ENCODE results near the gene ZNF580.
A peak's percentile ranks its signal among the peaks of the same experiment; 100 is the strongest.

The ZNF580 gene

GRCh38 chr19:55650602-55651230, 9.9 kb downstream of the ZNF580 start:
- ATAC-seq (ENCODE audit: low read depth) (no peak), DNase-seq (ENCODE audit: low spot score in 2 of 2) (no peak)
- peak overlapping the region; percentile 89 for H3K27ac Mint-ChIP-seq
- H3K4me3 Mint-ChIP-seq, result peak overlapping the region; percentile 86
- H3K4me1 Mint-ChIP-seq, result peaks cover 29% of the 10 kb centered on the region
- peaks cover 9% of the 10 kb centered on the region for H3K36me3 Mint-ChIP-seq
- H3K27me3 Mint-ChIP-seq, result no peaks in the 10 kb centered on the region
- no peaks in the 10 kb centered on the region for H3K9me3 Mint-ChIP-seq

- no peaks in the 10 kb centered on the region for H3K27me3 Mint-ChIP-seq
- no peak for ATAC-seq (ENCODE audit: low read depth)
- peaks cover 33% of the 10 kb centered on the region for H3K4me1 Mint-ChIP-seq
- H3K36me3 Mint-ChIP-seq, result peaks cover 9% of the 10 kb centered on the region
- H3K27ac Mint-ChIP-seq, result peak overlapping the region; percentile 89
- peak overlapping the region; percentile 86 for H3K4me3 Mint-ChIP-seq
- no peaks in the 10 kb centered on the region for H3K9me3 Mint-ChIP-seq
- no peak for DNase-seq (ENCODE audit: low spot score in 2 of 2)
Observed at GRCh38 chr19:55651236-55651635, 10.4 kb downstream of the ZNF580 start.

- Mint-ChIP-seq H3K36me3 (peaks cover 9% of the 10 kb centered on the region), H3K27me3 (no peaks in the 10 kb centered on the region), H3K9me3 (no peaks in the 10 kb centered on the region), H3K4me1 (peaks cover 37% of the 10 kb centered on the region), H3K4me3 (no peak overlapping the region), H3K27ac (no peak overlapping the region)
- DNase-seq (ENCODE audit: low spot score in 2 of 2) (no peak), ATAC-seq (ENCODE audit: low read depth) (no peak)
Observed at GRCh38 chr19:55652311-55653128, 11.7 kb downstream of the ZNF580 start.

- H3K27me3 Mint-ChIP-seq, result no peaks in the 10 kb centered on the region
- DNase-seq (ENCODE audit: low spot score in 2 of 2) (peak; percentile 97 to 99), ATAC-seq (ENCODE audit: low read depth) (peak; percentile 54)
- H3K27ac Mint-ChIP-seq, result peak overlapping the region; percentile 98
- H3K36me3 Mint-ChIP-seq, result peaks cover 9% of the 10 kb centered on the region
- H3K4me3 Mint-ChIP-seq, result peak overlapping the region; percentile 97
- no peaks in the 10 kb centered on the region for H3K9me3 Mint-ChIP-seq
- H3K4me1 Mint-ChIP-seq, result peaks cover 39% of the 10 kb centered on the region
Observed at GRCh38 chr19:55653651-55654322, 13.0 kb downstream of the ZNF580 start.

GRCh38 chr19:55654323-55654867, 13.6 kb downstream of the ZNF580 start:
- Mint-ChIP-seq H3K4me1 (peaks cover 37% of the 10 kb centered on the region), H3K27ac (peak overlapping the region; percentile 98)

GRCh38 chr19:55654868-55655647, 14.3 kb downstream of the ZNF580 start, which contains the start of gene U2AF2:
TSS of gene U2AF2 (plus strand) at chr19:55655035. CDS start at chr19:55655105, 70 bp downstream.
- Mint-ChIP-seq H3K27me3 (no peaks in the 10 kb centered on the region), H3K27ac (peak within 1 kb of the TSS; percentile 98), H3K4me1 (peaks cover 36% of the 10 kb centered on the region), H3K4me3 (peak within 1 kb of the TSS; percentile 97), H3K9me3 (no peaks in the 10 kb centered on the region), H3K36me3 (peaks cover 13% of the 10 kb centered on the region)
- ATAC-seq (ENCODE audit: low read depth) (peak; percentile 40), DNase-seq (ENCODE audit: low spot score in 2 of 2) (peak; percentile 94)

More at GRCh38 chr19:55654323-55654867, 13.6 kb downstream of the ZNF580 start:
- Mint-ChIP-seq H3K9me3 (no peaks in the 10 kb centered on the region), H3K4me3 (peak overlapping the region; percentile 97), H3K27me3 (no peaks in the 10 kb centered on the region), H3K36me3 (peaks cover 11% of the 10 kb centered on the region)
- ATAC-seq (ENCODE audit: low read depth) (peak; percentile 69), DNase-seq (ENCODE audit: low spot score in 2 of 2) (peak in 1 of 2 donors; percentile 98)

GRCh38 chr19:55655648-55656040, 14.8 kb downstream of the ZNF580 start:
- H3K27ac Mint-ChIP-seq, result peak overlapping the region; percentile 98
- peak overlapping the region; percentile 97 for H3K4me3 Mint-ChIP-seq
- peaks cover 35% of the 10 kb centered on the region for H3K4me1 Mint-ChIP-seq
- H3K9me3 Mint-ChIP-seq, result no peaks in the 10 kb centered on the region
- no peak for DNase-seq (ENCODE audit: low spot score in 2 of 2)
- peaks cover 15% of the 10 kb centered on the region for H3K36me3 Mint-ChIP-seq
- no peaks in the 10 kb centered on the region for H3K27me3 Mint-ChIP-seq
- no peak for ATAC-seq (ENCODE audit: low read depth)

GRCh38 chr19:55656552-55656951, 15.8 kb downstream of the ZNF580 start:
- peaks cover 33% of the 10 kb centered on the region for H3K4me1 Mint-ChIP-seq
- no peaks in the 10 kb centered on the region for H3K9me3 Mint-ChIP-seq
- H3K36me3 Mint-ChIP-seq, result peaks cover 12% of the 10 kb centered on the region
- peak overlapping the region; percentile 98 for H3K27ac Mint-ChIP-seq
- peak overlapping the region; percentile 97 for H3K4me3 Mint-ChIP-seq
- DNase-seq (ENCODE audit: low spot score in 2 of 2) (no peak), ATAC-seq (ENCODE audit: low read depth) (no peak)
- no peaks in the 10 kb centered on the region for H3K27me3 Mint-ChIP-seq

- DNase-seq (ENCODE audit: low spot score in 2 of 2) (no peak), ATAC-seq (ENCODE audit: low read depth) (no peak)
- H3K9me3 Mint-ChIP-seq, result no peaks in the 10 kb centered on the region
- H3K36me3 Mint-ChIP-seq, result peaks cover 14% of the 10 kb centered on the region
- peak overlapping the region; percentile 97 for H3K4me3 Mint-ChIP-seq
- peak overlapping the region; percentile 98 for H3K27ac Mint-ChIP-seq
- peaks cover 36% of the 10 kb centered on the region for H3K4me1 Mint-ChIP-seq
- no peaks in the 10 kb centered on the region for H3K27me3 Mint-ChIP-seq
Observed at GRCh38 chr19:55656988-55657747, 16.4 kb downstream of the ZNF580 start.

GRCh38 chr19:55658846-55659459, 18.2 kb downstream of the ZNF580 start:
- Mint-ChIP-seq H3K9me3 (no peaks in the 10 kb centered on the region), H3K27ac (peak overlapping the region; percentile 98), H3K4me3 (peak overlapping the region; percentile 73), H3K36me3 (peaks cover 27% of the 10 kb centered on the region), H3K27me3 (no peaks in the 10 kb centered on the region), H3K4me1 (peaks cover 45% of the 10 kb centered on the region)
- DNase-seq (ENCODE audit: low spot score in 2 of 2), result no peak
- no peak for ATAC-seq (ENCODE audit: low read depth)

- Mint-ChIP-seq H3K4me1 (peaks cover 45% of the 10 kb centered on the region), H3K36me3 (peaks cover 32% of the 10 kb centered on the region), H3K27ac (peak overlapping the region; percentile 88), H3K4me3 (peak overlapping the region; percentile 73), H3K27me3 (no peaks in the 10 kb centered on the region), H3K9me3 (no peaks in the 10 kb centered on the region)
- ATAC-seq (ENCODE audit: low read depth) (no peak), DNase-seq (ENCODE audit: low spot score in 2 of 2) (no peak)
Observed at GRCh38 chr19:55659822-55660221, 19.0 kb downstream of the ZNF580 start.

- Mint-ChIP-seq H3K9me3 (no peaks in the 10 kb centered on the region), H3K36me3 (peaks cover 32% of the 10 kb centered on the region), H3K27me3 (no peaks in the 10 kb centered on the region), H3K27ac (peak overlapping the region; percentile 88), H3K4me3 (no peak overlapping the region), H3K4me1 (peaks cover 45% of the 10 kb centered on the region)
- DNase-seq (ENCODE audit: low spot score in 2 of 2), result no peak
- no peak for ATAC-seq (ENCODE audit: low read depth)
Observed at GRCh38 chr19:55660404-55660803, 19.6 kb downstream of the ZNF580 start.
